HEK293 (cell line): ENCODE results near the gene SEC62.

Source experiments
- CTCF ChIP-seq: fragments of 450-650 bp; formaldehyde crosslinking; IDR thresholded peaks from 2 replicates; pipeline ENCODE4 v1.5.1; 2016; ENCODE audit warnings: missing biosample characterization, missing genetic modification characterization
- HIC1 ChIP-seq: fragments of 450-650 bp; formaldehyde crosslinking; IDR thresholded peaks from 2 replicates; pipeline ENCODE4 v1.5.1; 2016; ENCODE audit warnings: missing biosample characterization, missing genetic modification characterization
- HOXC10 ChIP-seq: sonication (generic); formaldehyde crosslinking; IDR thresholded peaks from 2 replicates; pipeline ENCODE4 v1.8.1; 2023; ENCODE audit warnings: mild to moderate bottlenecking, missing genetic modification reagents
- SALL2 ChIP-seq: fragments of 450-650 bp; formaldehyde crosslinking; IDR thresholded peaks from 2 replicates; pipeline ENCODE4 v1.5.0; 2017; ENCODE audit warnings: missing biosample characterization, mild to moderate bottlenecking, missing genetic modification characterization, borderline replicate concordance
- SP2 ChIP-seq: fragments of 450-650 bp; formaldehyde crosslinking; IDR thresholded peaks from 2 replicates; pipeline ENCODE4 v1.5.1; 2016; ENCODE audit warnings: missing biosample characterization, missing genetic modification characterization
- YY1 ChIP-seq: fragments of 450-650 bp; formaldehyde crosslinking; IDR thresholded peaks from 2 replicates; pipeline ENCODE4 v1.5.1; 2018; ENCODE audit warnings: missing biosample characterization, missing genetic modification characterization
- ZBTB1 ChIP-seq: fragments of 450-650 bp; formaldehyde crosslinking; IDR thresholded peaks from 2 replicates; pipeline ENCODE4 v1.5.1; 2016; ENCODE audit warnings: missing biosample characterization, missing genetic modification characterization
- ZBTB17 ChIP-seq: fragments of 450-650 bp; formaldehyde crosslinking; IDR thresholded peaks from 2 replicates; pipeline ENCODE4 v1.5.1; 2016; ENCODE audit warnings: missing biosample characterization, missing genetic modification characterization
- ZBTB8A ChIP-seq: fragments of 450-650 bp; formaldehyde crosslinking; IDR thresholded peaks from 2 replicates; pipeline ENCODE4 v1.5.1; 2016; ENCODE audit warnings: missing biosample characterization, missing genetic modification characterization

- TF ChIP-seq CTCF (no peak), ZBTB8A (tag by site-specific recombination) (no peak), HOXC10 (CRISPR knock-in tag) (no peak), ZBTB1 (tag by site-specific recombination) (no peak), YY1 (tag by site-specific recombination) (no peak), ZBTB17 (tag by site-specific recombination) (no peak), HIC1 (no peak), SALL2 (no peak), SP2 (tag by site-specific recombination) (no peak)
Measured at GRCh38 chr3:169984292-169984691, 17.7 kb downstream of the SEC62 start.
